Right lobe of liver (tissue), 6 donors: ENCODE results near the gene CYSLTR2. TPM values are rescaled to one million over a fixed set of nuclear protein-coding genes. Genes with fewer than 3 reads are reported as not detected.
A peak's percentile ranks its signal among the peaks of the same experiment; 100 is the strongest.

Experiments used
- ATAC-seq, 4 donors: fragments of 200-7000 bp; cut with Tn5 transposase; one replicate each; pipeline ENCODE4 v1.9.1; 2020; ENCODE audit warnings: mild to moderate bottlenecking in 4 of 4, moderate library complexity in 4 of 4
- DNase-seq, 3 donors: peaks; one replicate each; pipeline ENCODE4 v3.0.0-alpha.2; 2020
- H3K27ac ChIP-seq, 3 donors: fragments of 200-600 bp; one replicate each; pipeline ENCODE4 v1.8.0; 2022
- H3K27me3 ChIP-seq, 2 donors: fragments of 200-600 bp; one replicate each; pipeline ENCODE4 v1.8.0; 2022
- H3K36me3 ChIP-seq, 4 donors: fragments of 200-600 bp; sonication (generic) in 1 of 4; one replicate each; pipeline versions ENCODE4 v1.5.1 to v1.8.0; 2017 to 2022; ENCODE audit warnings: control low read depth in 1 of 4
- H3K4me1 ChIP-seq, 4 donors: fragments of 200-600 bp; sonication (generic) in 1 of 4; one replicate each; pipeline versions ENCODE4 v1.5.1 to v1.8.0; 2017 to 2022; ENCODE audit warnings: control low read depth in 1 of 4
- H3K4me3 ChIP-seq, 3 donors: fragments of 200-600 bp; one replicate each; pipeline ENCODE4 v1.8.0; 2022
- H3K9me3 ChIP-seq, 4 donors: fragments of 200-600 bp; sonication (generic) in 1 of 4; one replicate each; pipeline versions ENCODE4 v1.5.1 to v1.8.0; 2017 to 2022; ENCODE audit warnings: control low read depth in 1 of 4
- POLR2A ChIP-seq: fragments of 450-650 bp; IDR thresholded peaks from one replicate; pipeline ENCODE4 v1.6.1; 2017; ENCODE audit warnings: antibody characterized with exemption, mild to moderate bottlenecking
- WGBS: methylation state at CpG from one replicate; pipeline ENCODE4 v1.1.6; 2018; ENCODE audit warnings: low coverage, low lambda C conversion rate; ENCODE audit not compliant: insufficient coverage; ENCODE audit errors: missing lambda C conversion rate; 5-methylcytosine and 5-hydroxymethylcytosine counted together
- intact Hi-C, 2 donors: fragments of 100-400 bp; cut with DNase I; formaldehyde crosslinking; loops; one replicate each; pipeline versions ENCODE4 v1.11.2 to v1.14.1; 2022
- long read RNA-seq: library from polyadenylated mRNA; unstranded; transcript quantifications from one replicate; pipeline ENCODE4 v2.0.0, GENCODE V29; 2019
- total RNA-seq, 6 experiments: library from RNA; depleted of rRNA in 2 of 6; stranded (reverse); fragments of >200 nt in 2 of 6; fragmentation: NEBNext Ultra II Directional in 3 of 6; extraction: Animal tissue kit (Norgen Biotek cat#: 25700) in 3 of 6; gene quantifications; one replicate each; pipeline versions ENCODE4 v1.1.0 to v1.2.4, GENCODE V29; 2016 to 2023
- TF ChIP-seq, protein P1 (sequence below), 4 donors: fragments of 200-600 bp in 3 of 4; fragments of 450-650 bp in 1 of 4; IDR thresholded peaks; one replicate each; pipeline versions ENCODE4 v1.5.1 to v1.8.0; 2016 to 2022; ENCODE audit warnings: antibody characterized with exemption in 4 of 4, mild to moderate bottlenecking in 2 of 4
- donor health status: DM: no; HTN: yes; CAD: no.
- donor health status: DM: no; HTN: no; CAD: no.
- donor health status: DM: no; HTN: no; CAD: no.
- donor health status: DM: no; HTN: yes; CAD: no.
- donor health status: DM: no; HTN: yes; CAD: no.

The CYSLTR2 gene, protein sequence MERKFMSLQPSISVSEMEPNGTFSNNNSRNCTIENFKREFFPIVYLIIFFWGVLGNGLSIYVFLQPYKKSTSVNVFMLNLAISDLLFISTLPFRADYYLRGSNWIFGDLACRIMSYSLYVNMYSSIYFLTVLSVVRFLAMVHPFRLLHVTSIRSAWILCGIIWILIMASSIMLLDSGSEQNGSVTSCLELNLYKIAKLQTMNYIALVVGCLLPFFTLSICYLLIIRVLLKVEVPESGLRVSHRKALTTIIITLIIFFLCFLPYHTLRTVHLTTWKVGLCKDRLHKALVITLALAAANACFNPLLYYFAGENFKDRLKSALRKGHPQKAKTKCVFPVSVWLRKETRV
- under 1 TPM; 0.06 to 0.93 (median 0.14) TPM for total RNA-seq
- long read RNA-seq: 0 reads

DNA sequence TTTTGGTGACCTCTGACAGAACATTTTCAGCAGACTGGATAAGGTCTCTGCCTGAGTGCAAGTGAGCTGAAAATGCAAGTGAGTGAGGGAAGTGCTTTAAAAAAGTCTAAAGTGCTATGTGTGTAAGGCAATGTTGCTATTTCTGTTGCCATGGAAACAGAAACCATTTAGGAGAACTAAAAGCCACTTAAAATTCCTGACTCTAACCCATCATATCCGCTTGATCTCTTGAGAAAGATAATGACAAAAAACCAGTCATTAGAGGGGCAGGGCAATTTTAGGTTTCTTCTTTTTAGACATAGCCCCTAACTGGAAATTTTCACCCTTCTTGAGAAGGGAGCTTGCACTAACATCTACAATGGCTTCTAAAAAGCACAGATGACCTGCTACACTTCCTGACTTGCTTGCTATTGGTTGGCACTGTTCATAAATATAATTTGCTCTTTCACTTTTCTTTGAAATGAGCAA, at the start of gene CYSLTR2:
TSS of gene CYSLTR2 (plus strand) at position 458 of the 468 bp plus-strand sequence. CDS start 52,889 bp downstream, outside the sequence.
- Histone ChIP-seq H3K27ac (no peak within 1 kb of the TSS), H3K36me3 (no peaks in the 10 kb centered on the region), H3K4me1 (peaks cover 0 to 6% (median 0%) of the 10 kb centered on the region in 4 donors), H3K27me3 (no peaks in the 10 kb centered on the region), H3K4me3 (no peak within 1 kb of the TSS), H3K9me3 (no peaks in the 10 kb centered on the region)
- no peak for DNase-seq
- intact Hi-C loops: no loop called here
- WGBS: 43% methylated on average over 1 of the region's 1 CpG
- TF ChIP-seq, protein P1, sequence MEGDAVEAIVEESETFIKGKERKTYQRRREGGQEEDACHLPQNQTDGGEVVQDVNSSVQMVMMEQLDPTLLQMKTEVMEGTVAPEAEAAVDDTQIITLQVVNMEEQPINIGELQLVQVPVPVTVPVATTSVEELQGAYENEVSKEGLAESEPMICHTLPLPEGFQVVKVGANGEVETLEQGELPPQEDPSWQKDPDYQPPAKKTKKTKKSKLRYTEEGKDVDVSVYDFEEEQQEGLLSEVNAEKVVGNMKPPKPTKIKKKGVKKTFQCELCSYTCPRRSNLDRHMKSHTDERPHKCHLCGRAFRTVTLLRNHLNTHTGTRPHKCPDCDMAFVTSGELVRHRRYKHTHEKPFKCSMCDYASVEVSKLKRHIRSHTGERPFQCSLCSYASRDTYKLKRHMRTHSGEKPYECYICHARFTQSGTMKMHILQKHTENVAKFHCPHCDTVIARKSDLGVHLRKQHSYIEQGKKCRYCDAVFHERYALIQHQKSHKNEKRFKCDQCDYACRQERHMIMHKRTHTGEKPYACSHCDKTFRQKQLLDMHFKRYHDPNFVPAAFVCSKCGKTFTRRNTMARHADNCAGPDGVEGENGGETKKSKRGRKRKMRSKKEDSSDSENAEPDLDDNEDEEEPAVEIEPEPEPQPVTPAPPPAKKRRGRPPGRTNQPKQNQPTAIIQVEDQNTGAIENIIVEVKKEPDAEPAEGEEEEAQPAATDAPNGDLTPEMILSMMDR (IDR thresholded peaks at IDR 0.05): no peak
- no peak for TF ChIP-seq POLR2A
- peak; percentile 43 to 70 (median 62) for ATAC-seq

DNA sequence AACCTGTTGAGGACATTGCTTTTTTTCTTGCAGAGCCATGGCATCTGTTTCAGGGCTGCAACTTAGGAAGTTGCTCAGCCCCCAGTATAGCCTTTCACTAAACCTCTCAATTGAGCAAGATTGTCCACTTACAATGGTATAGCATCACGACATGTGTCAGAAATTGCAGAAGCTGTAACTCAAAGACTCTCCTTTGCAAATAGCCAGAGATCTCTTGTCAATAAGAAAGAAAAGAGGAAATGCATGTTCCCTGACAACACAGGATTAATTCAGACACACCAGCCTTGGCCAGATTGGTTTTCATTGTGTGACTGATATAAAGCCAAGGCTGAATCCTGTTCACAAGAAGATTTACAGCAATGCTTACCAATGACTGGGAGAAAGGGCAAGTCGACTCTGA, 38.7 kb upstream of the CYSLTR2 start:
- H3K4me1 ChIP-seq: no peaks in the 10 kb centered on the region
- H3K27me3 ChIP-seq: no peaks in the 10 kb centered on the region
- H3K4me3 ChIP-seq: no peak overlapping the region
- ATAC-seq (peak in 1 of 4 donors; percentile 46), DNase-seq (no peak)
- intact Hi-C loops: no loop called here
- 44% methylated on average over 2 of the region's 2 CpGs for WGBS
- TF ChIP-seq POLR2A: no peak
- TF ChIP-seq, protein P1 (IDR thresholded peaks at IDR 0.05): no peak
- no peaks in the 10 kb centered on the region for H3K9me3 ChIP-seq
- no peaks in the 10 kb centered on the region for H3K36me3 ChIP-seq
- H3K27ac ChIP-seq: no peak overlapping the region

DNA sequence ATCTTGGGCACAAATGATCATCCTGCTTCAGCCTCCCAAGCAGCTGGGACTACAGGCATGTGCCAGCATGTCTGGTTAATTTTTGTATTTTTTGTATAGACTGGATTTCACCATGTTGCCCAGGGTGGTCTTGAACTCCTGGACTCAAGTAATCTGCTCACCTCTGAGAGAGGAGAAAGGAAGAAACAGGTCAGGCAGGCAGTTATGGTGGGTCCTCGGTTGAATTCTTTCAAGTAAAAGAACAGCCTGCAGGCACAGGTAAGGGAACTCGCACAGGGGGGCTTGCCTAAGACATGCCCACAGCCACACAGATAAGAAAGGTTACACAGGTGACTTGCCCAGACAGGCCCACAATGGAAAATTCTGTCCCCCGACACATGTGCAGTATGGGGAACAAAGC, 34.8 kb upstream of the CYSLTR2 start:
- Histone ChIP-seq H3K4me1 (no peaks in the 10 kb centered on the region), H3K36me3 (no peaks in the 10 kb centered on the region), H3K9me3 (no peaks in the 10 kb centered on the region), H3K27ac (no peak overlapping the region), H3K4me3 (no peak overlapping the region), H3K27me3 (no peaks in the 10 kb centered on the region)
- 94% methylated on average over 2 of the region's 3 CpGs for WGBS
- no peak for ATAC-seq
- DNase-seq: no peak
- intact Hi-C loops: no loop called here
- no peak for TF ChIP-seq POLR2A
- TF ChIP-seq, protein P1 (IDR thresholded peaks at IDR 0.05): no peak

DNA sequence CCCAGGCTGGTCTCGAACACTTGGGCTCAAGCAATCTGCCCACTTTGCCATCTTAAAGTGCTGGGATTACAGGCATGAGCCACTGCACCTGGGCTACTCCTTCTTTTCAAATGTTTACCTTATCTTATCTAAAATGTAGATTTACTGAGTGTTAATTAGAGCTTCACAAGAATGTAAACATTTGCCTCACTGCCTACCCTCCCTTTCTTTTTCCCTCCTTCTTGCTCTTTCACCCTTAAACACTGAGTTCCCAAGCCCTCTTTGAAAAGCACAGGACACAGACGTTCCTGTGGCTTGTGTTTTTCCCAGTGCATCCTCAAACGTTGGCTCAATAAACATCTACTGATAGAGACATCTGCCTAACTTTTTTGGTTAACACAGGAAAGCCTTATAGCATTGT, 32.7 kb upstream of the CYSLTR2 start:
- no peak overlapping the region for H3K4me3 ChIP-seq
- intact Hi-C loops: no loop called here
- 43% methylated on average over 3 of the region's 3 CpGs for WGBS
- TF ChIP-seq, protein P1 (IDR thresholded peaks at IDR 0.05): no peak
- no peak for TF ChIP-seq POLR2A
- H3K27ac ChIP-seq: no peak overlapping the region
- DNase-seq: no peak
- ATAC-seq: no peak
- H3K27me3 ChIP-seq: no peaks in the 10 kb centered on the region
- H3K9me3 ChIP-seq: no peaks in the 10 kb centered on the region
- peaks cover 0 to 14% (median 5%) of the 10 kb centered on the region in 4 donors for H3K4me1 ChIP-seq
- H3K36me3 ChIP-seq: no peaks in the 10 kb centered on the region
